ENCODE data around the gene VAMP7.

DNA sequence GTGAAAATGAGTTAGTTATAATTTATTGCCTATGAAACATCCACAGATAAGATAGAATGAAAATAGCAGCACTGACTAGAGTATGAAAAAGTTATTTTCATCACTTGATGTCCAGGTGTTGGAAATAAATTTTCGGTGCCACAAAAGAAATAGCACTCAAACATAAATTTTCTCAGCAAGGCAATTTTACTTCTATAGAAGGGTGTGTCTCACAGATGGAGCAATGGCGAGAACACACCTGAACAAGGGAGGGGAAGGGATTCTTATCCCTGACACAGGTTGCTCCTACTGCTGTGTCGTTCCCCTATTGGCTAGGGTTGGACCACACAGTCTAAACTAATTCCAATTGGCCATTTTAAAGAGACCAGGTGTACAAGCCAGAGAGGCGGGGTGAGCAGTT lies 13.3 kb upstream of the VAMP7 start:
- TF ChIP-seq TAF1 (IDR thresholded peaks at IDR 0.05; ENCODE audit: low read depth, low read length), result no peak
- TF ChIP-seq EP300 (IDR thresholded peaks at IDR 0.05; ENCODE audit: borderline replicate concordance in 1 of 2, low read depth in 2 of 2, low read length in 2 of 2), result no peak
- TF ChIP-seq, protein P1, sequence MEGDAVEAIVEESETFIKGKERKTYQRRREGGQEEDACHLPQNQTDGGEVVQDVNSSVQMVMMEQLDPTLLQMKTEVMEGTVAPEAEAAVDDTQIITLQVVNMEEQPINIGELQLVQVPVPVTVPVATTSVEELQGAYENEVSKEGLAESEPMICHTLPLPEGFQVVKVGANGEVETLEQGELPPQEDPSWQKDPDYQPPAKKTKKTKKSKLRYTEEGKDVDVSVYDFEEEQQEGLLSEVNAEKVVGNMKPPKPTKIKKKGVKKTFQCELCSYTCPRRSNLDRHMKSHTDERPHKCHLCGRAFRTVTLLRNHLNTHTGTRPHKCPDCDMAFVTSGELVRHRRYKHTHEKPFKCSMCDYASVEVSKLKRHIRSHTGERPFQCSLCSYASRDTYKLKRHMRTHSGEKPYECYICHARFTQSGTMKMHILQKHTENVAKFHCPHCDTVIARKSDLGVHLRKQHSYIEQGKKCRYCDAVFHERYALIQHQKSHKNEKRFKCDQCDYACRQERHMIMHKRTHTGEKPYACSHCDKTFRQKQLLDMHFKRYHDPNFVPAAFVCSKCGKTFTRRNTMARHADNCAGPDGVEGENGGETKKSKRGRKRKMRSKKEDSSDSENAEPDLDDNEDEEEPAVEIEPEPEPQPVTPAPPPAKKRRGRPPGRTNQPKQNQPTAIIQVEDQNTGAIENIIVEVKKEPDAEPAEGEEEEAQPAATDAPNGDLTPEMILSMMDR (IDR thresholded peaks at IDR 0.05; ENCODE audit: control extremely low read depth in 1 of 3, insufficient read depth in 1 of 3, low read depth in 1 of 3, low read length in 3 of 3), result no peak
- TF ChIP-seq EZH2 (IDR thresholded peaks at IDR 0.05; ENCODE audit: low read depth, low read length, severe bottlenecking), result no peak
- TF ChIP-seq CHD2 (IDR thresholded peaks at IDR 0.05; ENCODE audit: low read length), result no peak
- no peak for TF ChIP-seq SP2 (IDR thresholded peaks at IDR 0.05; ENCODE audit: low read length)
- no peak for TF ChIP-seq POLR2AphosphoS5 (IDR thresholded peaks at IDR 0.05; ENCODE audit: low read depth, low read length)
- TF ChIP-seq POLR2A (IDR thresholded peaks at IDR 0.05; ENCODE audit: control extremely low read depth in 1 of 2, low read depth in 2 of 2, low read length in 2 of 2), result no peak
- TF ChIP-seq HDAC2 (IDR thresholded peaks at IDR 0.05; ENCODE audit: borderline replicate concordance in 1 of 2, low read depth in 2 of 2, low read length in 2 of 2), result no peak
- no peak for TF ChIP-seq MAFK (IDR thresholded peaks at IDR 0.05; ENCODE audit: low read depth, low read length)
- TF ChIP-seq SRF (IDR thresholded peaks at IDR 0.05; ENCODE audit: low read depth, low read length), result no peak
- no peak for TF ChIP-seq RAD21 (IDR thresholded peaks at IDR 0.05 in 1 of 2, conservative IDR thresholded peaks at IDR 0.05 in 1 of 2; ENCODE audit: low read depth in 2 of 2, low read length in 2 of 2)
- no peak for TF ChIP-seq SP1 (IDR thresholded peaks at IDR 0.05; ENCODE audit: low read depth, low read length)
- no peak for TF ChIP-seq KDM1A (IDR thresholded peaks at IDR 0.05; ENCODE audit: borderline replicate concordance, low read length)
